ENCODE data around the gene SESN3.
"Not testable (repeated sequence)": the region's sequence is repeated elsewhere in the genome, so short reads cannot be mapped to it uniquely, and the experiment has no call there.

SESN3 gene

DNA sequence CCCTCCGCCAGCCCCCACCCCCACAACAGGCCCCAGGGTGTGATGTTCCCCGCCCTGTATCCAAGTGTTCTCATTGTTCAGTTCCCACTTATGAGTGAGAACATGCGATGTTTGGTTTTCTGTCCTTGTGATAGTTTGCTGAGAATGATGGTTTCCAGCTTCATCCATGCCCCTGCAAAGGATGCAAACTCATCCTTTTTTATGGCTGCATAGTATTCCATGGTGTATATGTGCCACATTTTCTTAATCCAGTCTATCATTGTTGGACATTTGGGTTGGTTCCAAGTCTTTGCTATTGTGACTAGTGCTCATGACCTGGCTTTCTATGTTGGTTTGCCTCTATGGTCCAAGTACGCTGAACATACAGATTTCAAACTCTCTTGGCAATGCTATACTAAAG is 94.3 kb downstream of the SESN3 start:
- not testable (repeated sequence) for H3K9ac ChIP-seq (ENCODE audit: low read length in 5 of 5); H3K36me3 ChIP-seq (ENCODE audit: control insufficient read depth in 5 of 5, insufficient read depth in 5 of 5, low read length in 5 of 5); H3K27me3 ChIP-seq (ENCODE audit: control insufficient read depth in 5 of 5, insufficient read depth in 4 of 5, low read length in 5 of 5); H3K9me3 ChIP-seq (ENCODE audit: control insufficient read depth in 5 of 5, low read length in 5 of 5); H3K4me3 ChIP-seq (ENCODE audit: low read depth in 1 of 5, low read length in 5 of 5); H3K4me1 ChIP-seq (ENCODE audit: control insufficient read depth in 5 of 5, insufficient read depth in 5 of 5, low read length in 5 of 5); H3K27ac ChIP-seq (ENCODE audit: low read depth, low read length)

GRCh38 chr11:95135880-95136279 is 95.1 kb downstream of the SESN3 start:
- H3K9me3 ChIP-seq (ENCODE audit: control insufficient read depth in 5 of 5, low read length in 5 of 5), result no peaks in the 10 kb centered on the region
- no peak overlapping the region for H3K27ac ChIP-seq (ENCODE audit: low read depth, low read length)
- no peak overlapping the region for H3K4me3 ChIP-seq (ENCODE audit: low read depth in 1 of 5, low read length in 5 of 5)
- H3K36me3 ChIP-seq (ENCODE audit: control insufficient read depth in 5 of 5, insufficient read depth in 5 of 5, low read length in 5 of 5), result peaks cover 0 to 3% (median 0%) of the 10 kb centered on the region in 5 donors
- H3K27me3 ChIP-seq (ENCODE audit: control insufficient read depth in 5 of 5, insufficient read depth in 4 of 5, low read length in 5 of 5), result no peaks in the 10 kb centered on the region
- H3K4me1 ChIP-seq (ENCODE audit: control insufficient read depth in 5 of 5, insufficient read depth in 5 of 5, low read length in 5 of 5), result peaks cover 0 to 5% (median 2%) of the 10 kb centered on the region in 5 donors
- no peak overlapping the region for H3K9ac ChIP-seq (ENCODE audit: low read length in 5 of 5)

DNA sequence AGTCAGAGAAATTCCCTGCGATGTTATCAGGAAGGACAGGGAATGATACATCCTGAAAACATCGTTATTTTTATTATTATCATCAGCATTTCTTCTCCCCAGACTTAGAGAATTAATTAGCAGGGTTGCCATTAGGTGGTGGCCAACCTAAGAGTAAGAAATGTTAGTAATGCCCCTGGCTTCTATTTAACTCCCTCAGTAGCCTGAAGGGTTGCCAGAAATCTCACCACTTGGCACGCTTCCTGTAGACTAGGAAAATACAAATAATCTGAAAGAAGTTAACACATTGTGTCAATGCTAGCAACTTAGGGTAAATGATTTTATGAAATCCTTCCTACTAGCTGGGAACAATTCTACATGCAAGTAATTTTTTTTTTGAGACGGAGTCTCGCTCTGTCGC is 95.8 kb downstream of the SESN3 start:
- Histone ChIP-seq H3K27ac (ENCODE audit: low read depth, low read length) (no peak overlapping the region), H3K9ac (ENCODE audit: low read length in 5 of 5) (no peak overlapping the region), H3K4me1 (ENCODE audit: control insufficient read depth in 5 of 5, insufficient read depth in 5 of 5, low read length in 5 of 5) (peaks cover 0 to 5% (median 2%) of the 10 kb centered on the region in 5 donors), H3K9me3 (ENCODE audit: control insufficient read depth in 5 of 5, low read length in 5 of 5) (no peaks in the 10 kb centered on the region), H3K4me3 (ENCODE audit: low read depth in 1 of 5, low read length in 5 of 5) (no peak overlapping the region), H3K36me3 (ENCODE audit: control insufficient read depth in 5 of 5, insufficient read depth in 5 of 5, low read length in 5 of 5) (peaks cover 0 to 3% (median 0%) of the 10 kb centered on the region in 5 donors), H3K27me3 (ENCODE audit: control insufficient read depth in 5 of 5, insufficient read depth in 4 of 5, low read length in 5 of 5) (no peaks in the 10 kb centered on the region)

DNA sequence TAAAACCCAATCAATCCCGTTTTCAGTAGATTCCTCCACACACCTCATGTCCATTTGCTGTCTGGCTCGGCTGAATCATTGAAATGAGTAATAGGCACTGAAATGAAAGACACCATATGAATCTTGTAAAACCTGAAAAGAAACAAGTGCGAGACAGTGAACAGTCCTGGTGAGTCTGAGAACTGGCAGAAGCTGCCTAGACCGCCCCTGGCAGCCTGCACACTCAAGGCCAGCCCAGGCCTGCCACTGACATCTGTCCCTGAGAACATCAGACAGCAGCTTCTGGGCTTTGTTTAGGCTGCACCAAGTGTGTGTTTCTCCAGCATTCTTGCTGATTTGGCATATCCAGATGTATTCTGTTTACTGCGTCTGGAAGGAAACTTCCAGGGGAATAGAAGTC is 96.5 kb downstream of the SESN3 start:
- no peaks in the 10 kb centered on the region for H3K27me3 ChIP-seq (ENCODE audit: control insufficient read depth in 5 of 5, insufficient read depth in 4 of 5, low read length in 5 of 5)
- H3K27ac ChIP-seq (ENCODE audit: low read depth, low read length), result no peak overlapping the region
- no peak overlapping the region for H3K4me3 ChIP-seq (ENCODE audit: low read depth in 1 of 5, low read length in 5 of 5)
- no peaks in the 10 kb centered on the region for H3K9me3 ChIP-seq (ENCODE audit: control insufficient read depth in 5 of 5, low read length in 5 of 5)
- H3K36me3 ChIP-seq (ENCODE audit: control insufficient read depth in 5 of 5, insufficient read depth in 5 of 5, low read length in 5 of 5), result peaks cover 0 to 3% (median 2%) of the 10 kb centered on the region in 5 donors
- H3K9ac ChIP-seq (ENCODE audit: low read length in 5 of 5), result no peak overlapping the region
- H3K4me1 ChIP-seq (ENCODE audit: control insufficient read depth in 5 of 5, insufficient read depth in 5 of 5, low read length in 5 of 5), result peaks cover 0 to 5% (median 2%) of the 10 kb centered on the region in 5 donors

GRCh38 chr11:95132956-95133355 is 98.0 kb downstream of the SESN3 start:
- Histone ChIP-seq H3K4me1 (ENCODE audit: control insufficient read depth in 5 of 5, insufficient read depth in 5 of 5, low read length in 5 of 5) (peaks cover 0 to 5% (median 2%) of the 10 kb centered on the region in 5 donors), H3K27me3 (ENCODE audit: control insufficient read depth in 5 of 5, insufficient read depth in 4 of 5, low read length in 5 of 5) (no peaks in the 10 kb centered on the region), H3K9ac (ENCODE audit: low read length in 5 of 5) (no peak overlapping the region), H3K9me3 (ENCODE audit: control insufficient read depth in 5 of 5, low read length in 5 of 5) (no peaks in the 10 kb centered on the region), H3K4me3 (ENCODE audit: low read depth in 1 of 5, low read length in 5 of 5) (no peak overlapping the region), H3K36me3 (ENCODE audit: control insufficient read depth in 5 of 5, insufficient read depth in 5 of 5, low read length in 5 of 5) (peaks cover 3 to 15% (median 15%) of the 10 kb centered on the region in 5 donors), H3K27ac (ENCODE audit: low read depth, low read length) (no peak overlapping the region)

- H3K27me3 ChIP-seq (ENCODE audit: control insufficient read depth in 5 of 5, insufficient read depth in 4 of 5, low read length in 5 of 5), result no peaks in the 10 kb centered on the region
These were observed 102.4 kb downstream of the SESN3 start for GRCh38 chr11:95128602-95129001.

DNA sequence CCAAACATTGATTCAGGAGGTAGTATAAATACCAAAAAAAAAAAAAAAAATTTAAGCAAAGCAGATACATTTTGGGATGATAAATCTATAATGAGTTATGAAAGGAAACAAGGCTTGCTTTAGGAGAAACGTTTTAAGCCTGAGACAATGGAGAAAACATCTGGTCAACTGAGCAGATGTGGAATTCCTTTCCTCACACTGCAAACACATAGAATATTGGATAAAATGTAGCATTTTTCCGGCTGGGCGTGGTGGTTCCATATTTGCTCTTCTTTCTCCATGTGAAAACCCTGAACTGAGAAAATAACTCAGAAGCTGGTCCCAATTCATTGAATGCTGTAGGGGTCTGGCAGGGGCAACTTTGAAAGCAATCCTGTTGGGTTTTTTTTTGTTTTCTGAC is 107.4 kb downstream of the SESN3 start:
- Histone ChIP-seq H3K27ac (ENCODE audit: low read depth, low read length) (no peak overlapping the region), H3K27me3 (ENCODE audit: control insufficient read depth in 5 of 5, insufficient read depth in 4 of 5, low read length in 5 of 5) (no peaks in the 10 kb centered on the region), H3K9ac (ENCODE audit: low read length in 5 of 5) (no peak overlapping the region), H3K4me1 (ENCODE audit: control insufficient read depth in 5 of 5, insufficient read depth in 5 of 5, low read length in 5 of 5) (no peaks in the 10 kb centered on the region), H3K4me3 (ENCODE audit: low read depth in 1 of 5, low read length in 5 of 5) (no peak overlapping the region), H3K9me3 (ENCODE audit: control insufficient read depth in 5 of 5, low read length in 5 of 5) (no peaks in the 10 kb centered on the region), H3K36me3 (ENCODE audit: control insufficient read depth in 5 of 5, insufficient read depth in 5 of 5, low read length in 5 of 5) (peaks cover 0 to 5% (median 4%) of the 10 kb centered on the region in 5 donors)

More at GRCh38 chr11:95128602-95129001, 102.4 kb downstream of the SESN3 start:
- H3K9me3 ChIP-seq (ENCODE audit: control insufficient read depth in 5 of 5, low read length in 5 of 5), result no peaks in the 10 kb centered on the region
- peaks cover 3 to 15% (median 14%) of the 10 kb centered on the region in 5 donors for H3K36me3 ChIP-seq (ENCODE audit: control insufficient read depth in 5 of 5, insufficient read depth in 5 of 5, low read length in 5 of 5)
- H3K27ac ChIP-seq (ENCODE audit: low read depth, low read length), result no peak overlapping the region
- no peak overlapping the region for H3K9ac ChIP-seq (ENCODE audit: low read length in 5 of 5)
- no peak overlapping the region for H3K4me3 ChIP-seq (ENCODE audit: low read depth in 1 of 5, low read length in 5 of 5)
- no peaks in the 10 kb centered on the region for H3K4me1 ChIP-seq (ENCODE audit: control insufficient read depth in 5 of 5, insufficient read depth in 5 of 5, low read length in 5 of 5)

DNA sequence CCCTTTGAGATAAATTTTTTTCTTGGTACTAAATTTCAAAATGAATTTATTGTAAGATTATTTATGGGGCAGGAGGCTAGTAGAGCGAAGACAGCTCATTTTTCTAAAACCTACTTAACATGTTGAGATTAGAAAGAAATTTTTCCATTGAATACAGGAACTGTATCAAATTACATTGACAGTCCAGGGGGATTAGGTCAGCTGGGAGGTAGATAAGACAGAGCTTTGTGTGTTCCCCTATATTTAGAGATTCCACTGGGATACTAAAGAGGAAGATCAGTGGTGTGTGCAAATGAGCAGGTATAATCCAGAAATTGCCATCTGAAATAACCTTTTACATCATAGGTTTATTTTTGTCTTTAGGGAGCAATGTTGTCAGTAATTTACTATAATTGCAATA is 109.3 kb downstream of the SESN3 start:
- Histone ChIP-seq H3K27ac (ENCODE audit: low read depth, low read length) (no peak overlapping the region), H3K36me3 (ENCODE audit: control insufficient read depth in 5 of 5, insufficient read depth in 5 of 5, low read length in 5 of 5) (no peaks in the 10 kb centered on the region), H3K9me3 (ENCODE audit: control insufficient read depth in 5 of 5, low read length in 5 of 5) (no peaks in the 10 kb centered on the region)

GRCh38 chr11:95119361-95120060 is 111.5 kb downstream of the SESN3 start:
- Histone ChIP-seq H3K9me3 (ENCODE audit: control insufficient read depth in 5 of 5, low read length in 5 of 5) (no peaks in the 10 kb centered on the region), H3K27me3 (ENCODE audit: control insufficient read depth in 5 of 5, insufficient read depth in 4 of 5, low read length in 5 of 5) (no peaks in the 10 kb centered on the region), H3K36me3 (ENCODE audit: control insufficient read depth in 5 of 5, insufficient read depth in 5 of 5, low read length in 5 of 5) (no peaks in the 10 kb centered on the region), H3K4me3 (ENCODE audit: low read depth in 1 of 5, low read length in 5 of 5) (no peak overlapping the region), H3K4me1 (ENCODE audit: control insufficient read depth in 5 of 5, insufficient read depth in 5 of 5, low read length in 5 of 5) (no peaks in the 10 kb centered on the region), H3K27ac (ENCODE audit: low read depth, low read length) (no peak overlapping the region), H3K9ac (ENCODE audit: low read length in 5 of 5) (no peak overlapping the region)

More for the DNA sequence above, 109.3 kb downstream of the SESN3 start:
- Histone ChIP-seq H3K27me3 (ENCODE audit: control insufficient read depth in 5 of 5, insufficient read depth in 4 of 5, low read length in 5 of 5) (no peaks in the 10 kb centered on the region), H3K9ac (ENCODE audit: low read length in 5 of 5) (no peak overlapping the region), H3K4me1 (ENCODE audit: control insufficient read depth in 5 of 5, insufficient read depth in 5 of 5, low read length in 5 of 5) (no peaks in the 10 kb centered on the region), H3K4me3 (ENCODE audit: low read depth in 1 of 5, low read length in 5 of 5) (no peak overlapping the region)

DNA sequence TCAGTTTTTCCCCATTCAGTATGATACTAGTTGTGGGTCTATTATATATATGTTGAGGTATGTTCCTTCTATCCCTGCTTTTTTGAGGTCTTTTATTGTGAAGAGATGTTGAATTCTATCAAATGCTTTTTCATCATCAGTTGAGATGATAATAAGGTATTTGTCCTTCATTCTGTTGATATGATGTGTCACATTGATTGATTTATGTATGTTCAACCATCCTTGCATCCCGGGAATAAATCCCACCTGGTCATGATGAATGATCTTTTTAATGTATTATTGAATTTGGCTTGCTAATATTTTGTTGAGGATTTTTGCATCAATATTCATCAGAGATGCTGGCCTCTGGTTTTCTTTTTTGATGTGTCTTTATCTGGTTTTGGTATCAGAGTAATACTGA is 115.4 kb downstream of the SESN3 start:
- peaks cover 0 to 3% (median 0%) of the 10 kb centered on the region in 5 donors for H3K4me1 ChIP-seq (ENCODE audit: control insufficient read depth in 5 of 5, insufficient read depth in 5 of 5, low read length in 5 of 5)
- H3K9me3 ChIP-seq (ENCODE audit: control insufficient read depth in 5 of 5, low read length in 5 of 5), result no peaks in the 10 kb centered on the region
- no peaks in the 10 kb centered on the region for H3K36me3 ChIP-seq (ENCODE audit: control insufficient read depth in 5 of 5, insufficient read depth in 5 of 5, low read length in 5 of 5)
- H3K27ac ChIP-seq (ENCODE audit: low read depth, low read length), result no peak overlapping the region
- H3K9ac ChIP-seq (ENCODE audit: low read length in 5 of 5), result no peak overlapping the region
- H3K27me3 ChIP-seq (ENCODE audit: control insufficient read depth in 5 of 5, insufficient read depth in 4 of 5, low read length in 5 of 5), result no peaks in the 10 kb centered on the region
- no peak overlapping the region for H3K4me3 ChIP-seq (ENCODE audit: low read depth in 1 of 5, low read length in 5 of 5)
